ENCODE measurements around the gene ARNT2.

DNA sequence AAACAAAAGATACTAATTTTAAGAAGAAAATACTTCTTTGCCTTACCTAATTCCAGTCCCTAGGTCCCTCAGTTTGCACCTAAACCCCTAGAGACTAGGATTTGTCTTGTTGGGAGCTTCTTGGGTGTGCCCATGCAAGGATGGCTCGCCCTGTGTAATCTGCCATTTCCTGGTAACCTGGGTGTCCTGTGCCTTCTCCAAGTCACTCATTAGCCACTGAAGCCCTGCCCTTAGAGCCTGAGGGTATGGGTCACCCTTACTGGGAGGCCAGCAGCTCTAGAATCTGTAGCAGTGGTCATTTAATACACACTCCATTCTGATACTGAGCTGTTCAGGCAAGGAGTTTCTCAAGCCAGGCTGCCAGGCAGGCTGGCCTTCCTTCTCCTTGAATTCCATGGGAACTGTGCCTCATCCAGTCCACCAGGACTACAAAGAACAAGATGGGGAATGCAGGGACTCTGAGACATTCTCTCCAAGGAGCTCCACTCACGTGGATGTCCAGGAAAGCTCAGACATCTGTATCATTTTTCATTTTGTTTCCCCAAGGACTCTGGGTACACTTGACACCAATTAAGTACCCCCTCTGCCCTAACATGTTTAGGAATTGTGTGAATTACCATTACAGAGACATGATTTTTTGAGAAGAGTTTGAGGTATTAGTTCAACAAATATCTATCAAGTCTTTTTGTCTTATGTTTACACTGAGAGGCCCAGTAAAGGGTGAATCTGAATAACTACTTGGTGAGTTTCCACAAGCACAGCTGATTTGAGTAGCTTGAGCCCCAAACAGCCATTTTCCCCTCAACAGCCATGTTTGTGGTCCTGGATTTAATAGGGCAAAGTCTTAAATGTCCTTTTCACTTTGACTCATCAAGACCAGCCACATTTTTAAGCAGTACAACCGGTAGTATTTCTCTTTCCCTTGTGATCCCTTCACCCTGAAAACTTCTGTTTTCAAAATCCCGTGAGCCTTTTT is 52.6 kb downstream of the ARNT2 start:
- TF ChIP-seq POLR2A (IDR thresholded peaks at IDR 0.05; ENCODE audit: low read depth, low read length): no peak
- TF ChIP-seq SPI1 (IDR thresholded peaks at IDR 0.05; ENCODE audit: low read depth, low read length): no peak
- no peak for TF ChIP-seq POLR2AphosphoS5 (IDR thresholded peaks at IDR 0.05; ENCODE audit: low read depth, low read length)
- no peak for TF ChIP-seq TAF1 (IDR thresholded peaks at IDR 0.05; ENCODE audit: low read depth, low read length)
- no peak for TF ChIP-seq PAX5 (IDR thresholded peaks at IDR 0.05; ENCODE audit: insufficient read depth, low read length, severe bottlenecking)
